Mesodermal cell (in vitro differentiated cells): Measurements from ENCODE around the gene SPIB.

Source experiments
- H3K27ac ChIP-seq: 2 replicates; pipeline ENCODE4 v1.7.0; 2013; ENCODE audit warnings: mild to moderate bottlenecking, low read depth, low read length, moderate library complexity; ENCODE audit not compliant: severe bottlenecking
- H3K36me3 ChIP-seq: 2 replicates; pipeline ENCODE4 v1.7.1; 2013; ENCODE audit warnings: mild to moderate bottlenecking, low read length, moderate library complexity; ENCODE audit not compliant: control insufficient read depth, insufficient read depth
- H3K4me1 ChIP-seq: one replicate; pipeline ENCODE4 v1.7.1; 2013; ENCODE audit warnings: mild to moderate bottlenecking, low read length; ENCODE audit not compliant: insufficient read depth, control insufficient read depth, poor library complexity, severe bottlenecking
- H3K4me3 ChIP-seq: 2 replicates; pipeline ENCODE4 v1.7.0; 2013; ENCODE audit warnings: low read length, control low read depth, mild to moderate bottlenecking; ENCODE audit not compliant: insufficient read depth, poor library complexity, severe bottlenecking; ENCODE audit errors: extremely low read depth
- H3K9me3 ChIP-seq: 2 replicates; pipeline ENCODE4 v1.7.1; 2013; ENCODE audit warnings: mild to moderate bottlenecking, low read length, moderate library complexity; ENCODE audit not compliant: control insufficient read depth
- WGBS, 2 experiments: methylation state at CpG; one replicate each; pipeline ENCODE4 v1.1.5; 2013; ENCODE audit warnings: missing lambda C conversion rate in 2 of 2; ENCODE audit not compliant: insufficient coverage in 2 of 2; 5-methylcytosine and 5-hydroxymethylcytosine counted together

The SPIB gene

DNA sequence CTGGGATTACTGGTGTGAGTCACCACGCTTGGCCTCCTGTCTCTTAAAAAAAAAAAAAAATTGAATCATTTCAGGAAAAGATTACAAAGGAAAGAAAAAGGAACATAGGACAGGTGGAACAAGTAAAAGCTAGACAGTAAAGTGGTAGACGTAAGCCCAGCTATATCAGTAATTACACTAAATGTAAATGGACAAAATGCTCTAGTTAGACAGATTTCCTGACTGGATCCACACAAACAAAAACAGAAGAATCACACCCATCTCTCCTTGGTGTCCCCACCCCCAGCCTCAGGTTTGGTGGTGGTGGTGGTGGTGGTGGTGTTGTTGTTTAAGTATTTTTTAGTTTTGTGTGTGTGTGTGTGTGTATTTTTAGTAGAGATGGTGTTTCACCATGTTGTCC lies 6.3 kb upstream of the SPIB start:
- H3K4me1 ChIP-seq: no peaks in the 10 kb centered on the region
- H3K36me3 ChIP-seq: peaks cover 47% of the 10 kb centered on the region
- no peak overlapping the region for H3K27ac ChIP-seq
- WGBS, 2 experiments: 100% methylated on average over 1 of the region's 2 CpGs; no CpG with 5 or more reads in 1 of the 2 experiments
- H3K9me3 ChIP-seq: no peaks in the 10 kb centered on the region
- H3K4me3 ChIP-seq: no peak overlapping the region

DNA sequence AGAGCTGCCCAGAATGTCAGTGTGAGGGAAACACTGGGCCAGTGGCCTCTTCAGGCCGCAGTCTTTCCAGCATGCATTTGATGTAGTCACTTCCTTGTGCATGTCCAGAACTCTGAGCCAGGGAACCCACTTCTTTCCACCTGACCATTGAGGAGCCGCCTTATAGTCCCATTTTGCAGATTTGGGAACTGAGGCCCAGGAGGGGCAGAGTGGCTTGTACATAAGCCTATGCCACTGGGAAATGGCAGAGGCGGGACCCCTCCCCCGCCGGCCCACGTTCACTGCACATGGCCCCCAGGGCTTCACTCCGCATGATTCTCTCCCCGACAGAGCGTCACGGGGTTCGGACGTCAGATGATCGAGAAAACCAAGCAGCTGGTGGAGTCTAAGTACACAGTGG lies 5.6 kb upstream of the SPIB start:
- Histone ChIP-seq H3K36me3 (peaks cover 44% of the 10 kb centered on the region), H3K4me1 (no peaks in the 10 kb centered on the region), H3K27ac (no peak overlapping the region), H3K4me3 (no peak overlapping the region), H3K9me3 (no peaks in the 10 kb centered on the region)
- WGBS, 2 experiments: 93 to 97% methylated on average over 9 to 12 of the region's 13 CpGs

DNA sequence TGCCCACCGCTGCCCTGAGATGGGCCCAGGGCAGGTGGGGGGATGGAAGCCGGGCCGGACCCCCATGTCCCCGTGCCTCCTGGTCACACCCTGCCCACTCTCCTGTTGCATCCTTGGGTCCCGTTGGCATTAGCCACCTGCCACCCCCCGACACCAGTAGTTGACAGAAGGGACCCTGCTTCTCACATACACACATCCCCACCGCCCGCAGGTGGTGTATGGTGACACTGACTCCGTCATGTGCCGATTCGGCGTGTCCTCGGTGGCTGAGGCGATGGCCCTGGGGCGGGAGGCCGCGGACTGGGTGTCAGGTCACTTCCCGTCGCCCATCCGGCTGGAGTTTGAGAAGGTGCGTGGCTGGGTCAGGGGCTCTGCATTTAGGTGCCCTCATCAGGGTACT lies 5.2 kb upstream of the SPIB start:
- no peak overlapping the region for H3K27ac ChIP-seq
- H3K4me1 ChIP-seq: peaks cover 3% of the 10 kb centered on the region
- no peak overlapping the region for H3K4me3 ChIP-seq
- 97 to 100% methylated on average over 12 to 21 of the region's 21 CpGs for WGBS, 2 experiments
- H3K36me3 ChIP-seq: peaks cover 41% of the 10 kb centered on the region
- no peaks in the 10 kb centered on the region for H3K9me3 ChIP-seq

DNA sequence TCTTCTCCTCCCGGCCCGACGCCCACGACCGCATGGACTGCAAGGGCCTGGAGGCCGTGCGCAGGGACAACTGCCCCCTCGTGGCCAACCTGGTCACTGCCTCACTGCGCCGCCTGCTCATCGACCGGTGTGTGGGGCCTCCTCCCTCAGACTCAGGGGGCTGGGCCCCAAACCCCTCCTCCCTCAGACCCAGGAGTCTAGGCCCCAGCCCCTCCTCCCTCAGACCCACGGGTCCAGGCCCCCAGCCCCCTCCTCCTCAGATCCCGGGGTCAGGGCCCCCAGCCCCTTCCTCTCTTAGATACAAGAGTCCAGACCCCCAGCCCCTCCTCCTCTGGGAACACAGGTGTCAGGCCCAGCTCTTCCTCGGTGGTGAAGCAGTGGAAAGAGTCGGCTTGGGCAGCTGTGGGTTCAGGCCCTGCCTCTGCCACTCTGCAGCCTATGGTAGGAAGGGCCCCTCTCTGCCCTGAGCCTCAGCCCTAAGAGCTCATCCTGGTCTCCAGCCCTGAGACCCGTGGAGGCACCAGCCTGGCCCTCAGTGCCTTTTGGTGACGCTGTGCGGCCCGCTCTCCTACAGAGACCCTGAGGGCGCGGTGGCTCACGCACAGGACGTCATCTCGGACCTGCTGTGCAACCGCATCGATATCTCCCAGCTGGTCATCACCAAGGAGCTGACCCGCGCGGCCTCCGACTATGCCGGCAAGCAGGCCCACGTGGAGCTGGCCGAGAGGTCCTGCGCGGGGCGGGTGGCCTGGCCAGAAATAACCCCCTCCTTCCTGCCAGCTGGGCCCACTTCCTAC lies 3.7 kb upstream of the SPIB start:
- H3K9me3 ChIP-seq: no peaks in the 10 kb centered on the region
- WGBS, 2 experiments: 69 to 70% methylated on average over 28 to 34 of the region's 37 CpGs
- no peak overlapping the region for H3K27ac ChIP-seq
- H3K36me3 ChIP-seq: peaks cover 25% of the 10 kb centered on the region
- H3K4me3 ChIP-seq: no peak overlapping the region
- peaks cover 11% of the 10 kb centered on the region for H3K4me1 ChIP-seq

DNA sequence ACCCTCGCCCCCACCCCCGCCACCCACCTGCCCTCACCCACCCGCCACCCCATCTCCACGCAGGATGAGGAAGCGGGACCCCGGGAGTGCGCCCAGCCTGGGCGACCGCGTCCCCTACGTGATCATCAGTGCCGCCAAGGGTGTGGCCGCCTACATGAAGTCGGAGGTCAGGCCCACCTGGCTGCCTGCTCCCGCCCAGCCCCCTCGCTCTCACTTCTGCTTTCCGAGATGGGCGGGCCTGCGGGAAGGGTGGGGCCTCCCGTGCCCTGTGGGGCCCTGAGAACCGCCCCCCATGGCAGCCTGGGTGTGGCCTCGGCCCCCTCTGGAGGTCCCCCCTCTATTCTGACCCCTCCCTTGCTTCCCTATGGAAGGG lies 3.1 kb upstream of the SPIB start:
- H3K9me3 ChIP-seq: no peaks in the 10 kb centered on the region
- peaks cover 20% of the 10 kb centered on the region for H3K36me3 ChIP-seq
- peaks cover 11% of the 10 kb centered on the region for H3K4me1 ChIP-seq
- H3K4me3 ChIP-seq: no peak overlapping the region
- no peak overlapping the region for H3K27ac ChIP-seq
- WGBS, 2 experiments: 93 to 95% methylated on average over 14 to 16 of the region's 22 CpGs

DNA sequence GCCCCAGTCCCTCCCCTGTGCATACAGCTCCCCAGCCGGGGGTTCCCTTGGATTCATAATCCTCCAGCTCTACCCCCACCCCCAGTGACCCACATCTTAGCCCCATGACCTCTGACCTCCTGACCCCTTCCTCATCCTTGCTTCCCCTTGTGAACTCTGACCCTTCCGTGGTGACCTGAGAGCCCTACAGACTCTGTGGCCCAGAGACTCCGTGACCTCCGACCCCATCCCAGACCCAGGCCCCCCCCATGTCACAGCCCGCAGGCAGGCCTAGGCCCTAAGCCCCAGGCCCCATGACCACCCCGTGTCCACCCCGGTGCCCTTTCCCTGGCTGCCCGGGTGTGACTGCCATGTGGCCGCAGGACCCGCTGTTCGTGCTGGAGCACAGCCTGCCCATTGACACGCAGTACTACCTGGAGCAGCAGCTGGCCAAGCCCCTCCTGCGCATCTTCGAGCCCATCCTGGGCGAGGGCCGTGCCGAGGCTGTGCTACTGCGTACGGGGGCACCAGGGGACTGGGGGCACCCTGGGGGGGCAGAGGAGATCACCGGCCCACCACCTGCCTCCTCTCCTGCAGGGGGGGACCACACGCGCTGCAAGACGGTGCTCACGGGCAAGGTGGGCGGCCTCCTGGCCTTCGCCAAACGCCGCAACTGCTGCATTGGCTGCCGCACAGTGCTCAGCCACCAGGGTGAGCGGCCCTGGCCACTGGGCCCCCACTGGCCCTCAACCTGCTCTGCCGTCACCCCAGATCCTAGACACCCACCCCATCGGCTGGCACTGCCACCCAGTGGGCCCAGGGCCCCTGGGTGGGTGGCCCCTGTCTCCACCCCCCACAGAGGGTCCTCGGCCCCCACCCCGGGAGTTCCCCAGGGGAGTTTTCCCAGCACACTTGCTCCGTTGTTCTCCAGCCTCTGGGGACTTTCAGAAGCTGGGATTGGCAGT lies 2.4 kb upstream of the SPIB start:
- H3K4me1 ChIP-seq: peaks cover 11% of the 10 kb centered on the region
- H3K4me3 ChIP-seq: no peak overlapping the region
- H3K36me3 ChIP-seq: peaks cover 13% of the 10 kb centered on the region
- H3K27ac ChIP-seq: no peak overlapping the region
- no peaks in the 10 kb centered on the region for H3K9me3 ChIP-seq
- WGBS, 2 experiments: 93 to 94% methylated on average over 27 to 31 of the region's 35 CpGs

DNA sequence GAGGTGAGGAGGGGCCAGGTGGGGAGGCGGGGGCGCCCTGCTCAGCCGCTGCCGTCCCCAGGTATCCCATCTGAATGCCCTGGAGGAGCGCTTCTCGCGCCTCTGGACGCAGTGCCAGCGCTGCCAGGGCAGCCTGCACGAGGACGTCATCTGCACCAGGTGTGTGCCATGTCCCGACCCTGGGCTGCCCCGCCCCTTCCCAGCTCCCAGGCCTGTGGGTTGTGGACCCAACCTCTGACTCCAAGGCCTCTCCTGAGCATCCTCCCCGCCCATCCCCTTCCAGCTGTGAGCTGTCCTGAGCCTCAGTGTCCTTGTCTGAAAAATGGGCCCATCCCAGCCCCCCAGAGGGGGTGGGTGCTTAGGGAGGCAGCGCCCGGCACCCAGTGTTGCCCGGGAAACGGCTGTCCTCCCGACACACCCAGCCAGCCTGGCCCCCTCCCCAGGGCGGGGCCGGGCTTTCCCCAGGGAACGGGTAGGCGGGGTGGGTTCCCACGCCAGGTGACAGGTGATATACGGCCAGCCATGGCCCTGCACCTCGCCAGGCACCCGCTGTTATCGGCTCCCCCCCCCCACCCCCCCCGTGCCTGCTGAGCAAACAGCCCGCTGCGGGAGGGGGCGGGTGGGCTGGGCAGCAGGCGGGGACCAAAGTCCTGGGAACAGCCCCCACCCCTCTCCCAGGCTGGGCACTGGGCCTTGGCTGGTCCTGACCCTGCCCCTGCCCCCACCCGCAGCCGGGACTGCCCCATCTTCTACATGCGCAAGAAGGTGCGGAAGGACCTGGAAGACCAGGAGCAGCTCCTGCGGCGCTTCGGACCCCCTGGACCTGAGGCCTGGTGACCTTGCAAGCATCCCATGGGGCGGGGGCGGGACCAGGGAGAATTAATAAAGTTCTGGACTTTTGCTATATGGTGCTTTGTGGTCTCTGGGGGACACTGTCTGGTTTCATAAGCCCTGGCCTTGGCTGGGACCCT lies 1.3 kb upstream of the SPIB start:
- Histone ChIP-seq H3K4me1 (peaks cover 11% of the 10 kb centered on the region), H3K9me3 (no peaks in the 10 kb centered on the region), H3K36me3 (peaks cover 12% of the 10 kb centered on the region), H3K27ac (no peak overlapping the region), H3K4me3 (no peak overlapping the region)
- WGBS, 2 experiments: 87 to 89% methylated on average over 16 to 21 of the region's 42 CpGs

DNA sequence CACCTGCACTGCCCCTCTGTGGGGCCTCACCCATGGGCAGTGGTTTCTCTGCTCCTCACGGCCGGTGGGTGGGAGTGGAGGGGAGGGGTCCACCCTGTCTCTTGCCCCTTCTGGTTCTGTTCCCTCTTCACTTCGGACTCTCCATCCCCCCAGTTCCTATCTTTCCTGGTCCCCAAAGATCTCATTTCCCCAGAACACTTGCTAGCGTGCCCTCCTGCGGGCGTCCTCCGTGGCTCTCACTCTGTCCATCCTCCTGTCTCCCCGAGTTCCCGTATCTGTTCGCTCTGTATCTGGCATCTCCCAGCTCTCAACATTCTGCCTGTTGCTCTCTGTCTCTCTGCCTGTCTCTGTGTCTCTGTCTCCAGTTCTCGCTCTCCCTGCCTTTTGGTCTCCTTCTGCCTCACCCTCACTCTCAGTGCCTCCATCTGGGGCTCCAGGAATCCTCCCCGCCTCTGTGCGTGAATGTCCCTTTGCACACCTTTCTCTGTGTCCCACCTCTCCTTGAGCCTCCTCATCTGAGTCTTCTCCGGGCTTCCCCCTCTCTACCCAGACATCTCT lies 363 bp downstream of the SPIB start:
- Histone ChIP-seq H3K36me3 (no peaks in the 10 kb centered on the region), H3K4me3 (no peak overlapping the region), H3K4me1 (peaks cover 11% of the 10 kb centered on the region), H3K9me3 (no peaks in the 10 kb centered on the region), H3K27ac (no peak overlapping the region)
- 8 to 11% methylated on average over 11 to 12 of the region's 14 CpGs for WGBS, 2 experiments

DNA sequence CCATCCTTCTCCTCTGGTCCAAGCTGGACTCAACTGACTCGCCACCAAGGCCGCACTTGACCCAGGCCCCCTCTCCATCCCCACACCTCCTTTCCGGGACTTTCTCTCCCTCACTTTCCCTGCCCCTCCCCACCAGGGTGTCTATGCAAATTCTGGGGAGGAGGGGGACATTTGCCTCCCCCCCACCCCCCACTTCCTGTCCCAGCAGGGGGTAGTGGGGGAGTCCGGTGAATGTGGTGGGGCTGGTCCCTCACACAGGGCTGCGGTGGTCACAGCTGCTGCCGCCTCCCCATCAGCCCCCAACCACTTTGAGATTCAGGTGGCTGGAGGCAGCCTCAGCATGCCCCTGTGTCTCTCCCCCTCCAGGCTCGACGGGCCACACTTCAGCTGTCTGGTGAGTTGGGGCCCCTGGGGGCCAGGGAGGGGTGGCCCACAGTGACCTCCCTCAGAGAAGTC lies 870 bp downstream of the SPIB start:
- Histone ChIP-seq H3K4me3 (no peak overlapping the region), H3K36me3 (no peaks in the 10 kb centered on the region), H3K9me3 (no peaks in the 10 kb centered on the region), H3K4me1 (peaks cover 11% of the 10 kb centered on the region), H3K27ac (no peak overlapping the region)
- WGBS, 2 experiments: 9 to 10% methylated on average over 4 of the region's 8 CpGs

DNA sequence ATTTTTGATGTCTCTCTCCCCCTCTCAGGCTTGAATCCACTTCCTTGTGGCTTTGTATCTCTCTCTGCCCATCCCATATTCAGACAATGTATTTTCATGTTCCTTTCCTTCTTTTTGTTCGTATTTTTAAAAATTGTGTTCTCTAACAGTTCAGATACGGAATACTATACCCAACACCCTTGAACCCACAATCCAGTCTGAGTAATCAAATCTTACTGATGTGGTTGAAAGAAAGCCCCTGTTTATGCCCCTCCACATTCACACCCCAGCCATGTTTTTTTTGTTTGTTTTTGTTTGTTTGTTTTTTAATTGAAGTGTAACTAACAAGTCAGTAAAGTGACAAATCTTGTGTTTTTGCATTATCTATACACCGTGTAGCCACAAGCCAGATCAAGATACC lies 1.4 kb downstream of the SPIB start:
- Histone ChIP-seq H3K9me3 (no peaks in the 10 kb centered on the region), H3K4me1 (peaks cover 11% of the 10 kb centered on the region), H3K27ac (no peak overlapping the region), H3K4me3 (no peak overlapping the region), H3K36me3 (no peaks in the 10 kb centered on the region)
- 60 to 71% methylated on average over 1 of the region's 3 CpGs for WGBS, 2 experiments
